Vagina (tissue), 2 donors: ENCODE measurements around the gene RIC8B.

ENCODE experiments used
- POLR2A ChIP-seq, 2 donors: fragments of 450-650 bp; IDR thresholded peaks; one replicate each; pipeline ENCODE4 v1.6.1; 2017; ENCODE audit warnings: antibody characterized with exemption in 2 of 2, mild to moderate bottlenecking in 2 of 2, moderate library complexity in 2 of 2
- POLR2AphosphoS5 ChIP-seq, 2 donors: sonication (generic); formaldehyde crosslinking; IDR thresholded peaks; one replicate each; pipeline ENCODE4 v1.9.0; 2017; ENCODE audit warnings: antibody characterized with exemption in 2 of 2, mild to moderate bottlenecking in 2 of 2, low read depth in 1 of 2; ENCODE audit not compliant: insufficient read depth in 1 of 2
- TF ChIP-seq, protein P1 (sequence below), 3 experiments: fragments of 450-650 bp in 2 of 3; fragments of 200-600 bp in 1 of 3; sonication (generic) in 1 of 3; IDR thresholded peaks; one replicate each; pipeline ENCODE4 v1.5.1; 2017 to 2019; ENCODE audit warnings: antibody characterized with exemption in 3 of 3, mild to moderate bottlenecking in 2 of 3, moderate library complexity in 2 of 3

DNA sequence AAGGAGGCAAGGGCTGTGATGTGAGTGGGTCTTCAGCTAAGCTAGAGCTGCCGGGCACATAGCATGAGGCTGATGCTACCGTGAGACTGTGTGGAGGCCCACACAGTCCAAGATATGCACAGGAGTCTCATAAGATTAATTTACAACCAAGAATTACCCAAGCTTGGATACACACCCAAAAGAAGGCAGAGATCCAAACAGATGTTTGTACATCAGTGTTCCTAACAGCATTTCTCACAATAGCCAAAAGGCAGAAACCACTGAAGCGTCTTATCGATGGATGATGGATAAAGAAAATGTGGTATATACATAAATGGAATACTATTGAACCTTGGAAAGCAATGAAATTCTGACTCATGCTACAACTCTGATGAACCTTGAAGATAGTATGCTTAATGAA lies 40.8 kb upstream of the RIC8B start:
- TF ChIP-seq, protein P1, sequence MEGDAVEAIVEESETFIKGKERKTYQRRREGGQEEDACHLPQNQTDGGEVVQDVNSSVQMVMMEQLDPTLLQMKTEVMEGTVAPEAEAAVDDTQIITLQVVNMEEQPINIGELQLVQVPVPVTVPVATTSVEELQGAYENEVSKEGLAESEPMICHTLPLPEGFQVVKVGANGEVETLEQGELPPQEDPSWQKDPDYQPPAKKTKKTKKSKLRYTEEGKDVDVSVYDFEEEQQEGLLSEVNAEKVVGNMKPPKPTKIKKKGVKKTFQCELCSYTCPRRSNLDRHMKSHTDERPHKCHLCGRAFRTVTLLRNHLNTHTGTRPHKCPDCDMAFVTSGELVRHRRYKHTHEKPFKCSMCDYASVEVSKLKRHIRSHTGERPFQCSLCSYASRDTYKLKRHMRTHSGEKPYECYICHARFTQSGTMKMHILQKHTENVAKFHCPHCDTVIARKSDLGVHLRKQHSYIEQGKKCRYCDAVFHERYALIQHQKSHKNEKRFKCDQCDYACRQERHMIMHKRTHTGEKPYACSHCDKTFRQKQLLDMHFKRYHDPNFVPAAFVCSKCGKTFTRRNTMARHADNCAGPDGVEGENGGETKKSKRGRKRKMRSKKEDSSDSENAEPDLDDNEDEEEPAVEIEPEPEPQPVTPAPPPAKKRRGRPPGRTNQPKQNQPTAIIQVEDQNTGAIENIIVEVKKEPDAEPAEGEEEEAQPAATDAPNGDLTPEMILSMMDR (IDR thresholded peaks at IDR 0.05) = no peak
- TF ChIP-seq POLR2A (IDR thresholded peaks at IDR 0.05) (no peak), POLR2AphosphoS5 (IDR thresholded peaks at IDR 0.05; ENCODE audit: insufficient read depth in 1 of 2, low read depth in 1 of 2) (no peak)
